A673 (cell line): ENCODE results near the gene KPNA1. TPM values are rescaled to one million over a fixed set of nuclear protein-coding genes. Genes with fewer than 3 reads are reported as not detected.

Experiments
- BruUV-seq: library from RNA; stranded (reverse); fragments of 400-500 nt; replicated peaks from 2 replicates; lab custom pipeline; 2021; lab: Mats Ljungman, UMichigan
- CTCF ChIA-PET: fragments of 300-600 bp; sonication (Branson Sonifier 250); formaldehyde crosslinking; loops from one replicate; lab custom pipeline; 2022; ENCODE audit warnings: antibody characterized with exemption; lab: Charles Lee
- POLR2A ChIA-PET: fragments of 300-600 bp; sonication (Branson Sonifier 250); formaldehyde crosslinking; loops from one replicate; lab custom pipeline; 2022; ENCODE audit warnings: antibody characterized with exemption; ENCODE audit not compliant: low non-redundant PET; lab: Charles Lee
- DNase-seq: peaks from one replicate; pipeline ENCODE4 v3.0.0-alpha.2; 2015; ENCODE audit warnings: low spot score
- H3K27ac ChIP-seq: fragments of 200-600 bp; sonication (generic); 2 replicates; pipeline ENCODE4 v1.5.1; 2016; ENCODE audit warnings: mixed run types, low read depth, mild to moderate bottlenecking, mixed read lengths, antibody characterized with exemption, low read length; ENCODE audit not compliant: poor library complexity, severe bottlenecking
- H3K27me3 ChIP-seq: fragments of 200-600 bp; sonication (generic); replicated peaks from 2 replicates; pipeline ENCODE4 v1.6.1; 2017; ENCODE audit warnings: mixed run types, low read depth, mild to moderate bottlenecking, mixed read lengths, antibody characterized with exemption, low read length; ENCODE audit not compliant: insufficient read depth, poor library complexity
- H3K36me3 ChIP-seq: fragments of 200-600 bp; sonication (generic); 2 replicates; pipeline ENCODE4 v1.6.1; 2016; ENCODE audit warnings: mixed run types, mild to moderate bottlenecking, mixed read lengths, antibody characterized with exemption, low read length; ENCODE audit not compliant: insufficient read depth, poor library complexity, severe bottlenecking
- H3K4me1 ChIP-seq: fragments of 200-600 bp; sonication (generic); 2 replicates; pipeline ENCODE4 v1.6.1; 2017; ENCODE audit warnings: mixed run types, mild to moderate bottlenecking, mixed read lengths, antibody characterized with exemption, low read length; ENCODE audit not compliant: insufficient read depth, poor library complexity, severe bottlenecking
- H3K4me3 ChIP-seq: fragments of 200-600 bp; sonication (generic); 2 replicates; pipeline ENCODE4 v1.5.1; 2016; ENCODE audit warnings: low read depth, mixed run types, mild to moderate bottlenecking, mixed read lengths, low read length; ENCODE audit not compliant: poor library complexity, severe bottlenecking
- H3K9me3 ChIP-seq: fragments of 200-600 bp; sonication (generic); 2 replicates; pipeline ENCODE4 v1.6.1; 2016; ENCODE audit warnings: mixed run types, low read depth, mild to moderate bottlenecking, mixed read lengths, antibody characterized with exemption, low read length; ENCODE audit not compliant: poor library complexity, severe bottlenecking
- EZH2 ChIP-seq: fragments of 200-600 bp; sonication (generic); IDR thresholded peaks from 2 replicates; pipeline ENCODE4 v1.6.1; 2017; ENCODE audit warnings: borderline replicate concordance, low read depth, mild to moderate bottlenecking, mixed read lengths, antibody characterized with exemption, low read length; ENCODE audit not compliant: poor library complexity, severe bottlenecking
- intact Hi-C: fragments of 100-400 bp; cut with micrococcal nuclease; formaldehyde crosslinking; loops from one replicate; pipeline ENCODE4 v1.10.0; 2022; ENCODE audit not compliant: unreplicated experiment
- total RNA-seq: library from RNA; stranded (reverse); gene quantifications from 2 replicates; pipeline ENCODE4 v1.2.3, GENCODE V29; 2021
- TF ChIP-seq, protein P1 (sequence below): fragments of 300-800, 200-600 bp; sonication (generic); conservative IDR thresholded peaks from 2 replicates; pipeline ENCODE4 v1.5.1; 2017; ENCODE audit warnings: low read depth, mild to moderate bottlenecking, antibody characterized with exemption, low read length, moderate library complexity, mixed read lengths

KPNA1 gene
- total RNA-seq, 1 experiment from 2014 or later = 110 TPM

DNA sequence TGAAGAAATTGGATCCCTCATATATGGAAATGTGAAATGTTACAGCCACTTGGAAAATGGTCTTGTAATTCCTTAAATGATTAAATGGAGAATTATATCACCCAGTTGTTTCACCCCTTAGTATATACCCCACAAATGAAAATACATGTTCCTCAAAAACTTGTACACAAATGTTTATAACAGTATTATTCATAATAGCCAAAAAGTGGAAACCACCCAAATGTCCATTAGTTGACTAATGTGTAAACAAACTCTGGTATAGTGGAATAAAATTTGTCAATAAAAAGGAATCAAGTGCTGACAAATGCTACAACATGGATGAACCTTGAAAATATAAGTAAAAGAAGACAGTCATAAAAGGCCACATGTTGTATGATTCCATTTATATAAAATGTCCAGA lies 118.2 kb downstream of the KPNA1 start:
- ChIA-PET CTCF (no interaction called here), POLR2A (no interaction called here)
- DNase-seq = no peak
- Histone ChIP-seq H3K4me3 (no peak overlapping the region), H3K27ac (no peak overlapping the region), H3K27me3 (no peaks in the 10 kb centered on the region), H3K4me1 (peaks cover 38% of the 10 kb centered on the region), H3K9me3 (no peaks in the 10 kb centered on the region), H3K36me3 (no peaks in the 10 kb centered on the region)
- no TSS peak for BruUV-seq
- TF ChIP-seq, protein P1, sequence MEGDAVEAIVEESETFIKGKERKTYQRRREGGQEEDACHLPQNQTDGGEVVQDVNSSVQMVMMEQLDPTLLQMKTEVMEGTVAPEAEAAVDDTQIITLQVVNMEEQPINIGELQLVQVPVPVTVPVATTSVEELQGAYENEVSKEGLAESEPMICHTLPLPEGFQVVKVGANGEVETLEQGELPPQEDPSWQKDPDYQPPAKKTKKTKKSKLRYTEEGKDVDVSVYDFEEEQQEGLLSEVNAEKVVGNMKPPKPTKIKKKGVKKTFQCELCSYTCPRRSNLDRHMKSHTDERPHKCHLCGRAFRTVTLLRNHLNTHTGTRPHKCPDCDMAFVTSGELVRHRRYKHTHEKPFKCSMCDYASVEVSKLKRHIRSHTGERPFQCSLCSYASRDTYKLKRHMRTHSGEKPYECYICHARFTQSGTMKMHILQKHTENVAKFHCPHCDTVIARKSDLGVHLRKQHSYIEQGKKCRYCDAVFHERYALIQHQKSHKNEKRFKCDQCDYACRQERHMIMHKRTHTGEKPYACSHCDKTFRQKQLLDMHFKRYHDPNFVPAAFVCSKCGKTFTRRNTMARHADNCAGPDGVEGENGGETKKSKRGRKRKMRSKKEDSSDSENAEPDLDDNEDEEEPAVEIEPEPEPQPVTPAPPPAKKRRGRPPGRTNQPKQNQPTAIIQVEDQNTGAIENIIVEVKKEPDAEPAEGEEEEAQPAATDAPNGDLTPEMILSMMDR = no peak
- no peak for TF ChIP-seq EZH2
- intact Hi-C loops = loop anchor here (10.0 kb wide), 1 partner anchor 868 kb away; no protein-coding TSS in a partner anchor

DNA sequence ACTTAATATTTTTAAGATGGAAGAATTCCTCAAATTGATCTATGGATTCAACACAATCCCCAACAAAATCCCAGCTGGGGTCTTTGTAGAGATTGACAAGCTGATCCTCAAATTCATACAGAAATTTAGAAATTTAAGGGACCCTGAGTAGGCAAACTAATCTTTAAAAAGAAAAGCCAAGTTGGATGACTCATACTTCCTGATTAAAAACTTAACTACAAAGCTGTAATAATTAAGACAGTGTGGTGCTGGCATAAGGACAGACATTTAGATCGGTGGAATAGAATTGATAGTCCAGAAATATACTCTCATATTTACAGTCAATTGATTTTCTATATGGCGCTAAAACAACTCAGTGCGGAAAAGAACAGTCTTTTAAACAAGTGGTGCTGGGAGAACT lies 119.2 kb downstream of the KPNA1 start:
- Histone ChIP-seq H3K36me3 (no peaks in the 10 kb centered on the region), H3K27me3 (no peaks in the 10 kb centered on the region), H3K27ac (peak overlapping the region; percentile 49), H3K4me1 (peaks cover 38% of the 10 kb centered on the region), H3K9me3 (no peaks in the 10 kb centered on the region), H3K4me3 (no peak overlapping the region)
- CTCF ChIA-PET = interaction anchor here (1.0 kb wide), 1 partner anchor 12 kb away, joined by 4 read pairs; the partner anchor contains the start of gene FAM162A
- DNase-seq = peak; percentile 65
- TF ChIP-seq EZH2 = no peak
- TF ChIP-seq, protein P1 = no peak
- intact Hi-C loops = loop anchor here (10.0 kb wide), 1 partner anchor 869 kb away; no protein-coding TSS in a partner anchor
- no TSS peak for BruUV-seq
- POLR2A ChIA-PET = no interaction called here

GRCh38 chr3:122394173-122394572 lies 120.6 kb downstream of the KPNA1 start:
- BruUV-seq = no TSS peak
- H3K36me3 ChIP-seq = no peaks in the 10 kb centered on the region
- no peak overlapping the region for H3K27ac ChIP-seq
- no peaks in the 10 kb centered on the region for H3K9me3 ChIP-seq
- no peak overlapping the region for H3K4me3 ChIP-seq
- TF ChIP-seq, protein P1 = no peak
- no peak for TF ChIP-seq EZH2
- DNase-seq = no peak
- H3K27me3 ChIP-seq = no peaks in the 10 kb centered on the region
- ChIA-PET CTCF (interaction anchor here (2.0 kb wide), 1 partner anchor 285 kb away, joined by 15 read pairs; no protein-coding TSS in a partner anchor), POLR2A (no interaction called here)
- intact Hi-C loops = loop anchor here (10.0 kb wide), 1 partner anchor 871 kb away; no protein-coding TSS in a partner anchor
- peaks cover 38% of the 10 kb centered on the region for H3K4me1 ChIP-seq
